ENCODE results near the gene PTPN20. TPM values are rescaled to one million over a fixed set of nuclear protein-coding genes. Genes with fewer than 3 reads are reported as not detected.

Gene PTPN20
- total and polyA plus RNA-seq, 2 of the 8 experiments (the other 6 are each of a cell fraction or from before 2014, with no cell fraction given) = not detected

DNA sequence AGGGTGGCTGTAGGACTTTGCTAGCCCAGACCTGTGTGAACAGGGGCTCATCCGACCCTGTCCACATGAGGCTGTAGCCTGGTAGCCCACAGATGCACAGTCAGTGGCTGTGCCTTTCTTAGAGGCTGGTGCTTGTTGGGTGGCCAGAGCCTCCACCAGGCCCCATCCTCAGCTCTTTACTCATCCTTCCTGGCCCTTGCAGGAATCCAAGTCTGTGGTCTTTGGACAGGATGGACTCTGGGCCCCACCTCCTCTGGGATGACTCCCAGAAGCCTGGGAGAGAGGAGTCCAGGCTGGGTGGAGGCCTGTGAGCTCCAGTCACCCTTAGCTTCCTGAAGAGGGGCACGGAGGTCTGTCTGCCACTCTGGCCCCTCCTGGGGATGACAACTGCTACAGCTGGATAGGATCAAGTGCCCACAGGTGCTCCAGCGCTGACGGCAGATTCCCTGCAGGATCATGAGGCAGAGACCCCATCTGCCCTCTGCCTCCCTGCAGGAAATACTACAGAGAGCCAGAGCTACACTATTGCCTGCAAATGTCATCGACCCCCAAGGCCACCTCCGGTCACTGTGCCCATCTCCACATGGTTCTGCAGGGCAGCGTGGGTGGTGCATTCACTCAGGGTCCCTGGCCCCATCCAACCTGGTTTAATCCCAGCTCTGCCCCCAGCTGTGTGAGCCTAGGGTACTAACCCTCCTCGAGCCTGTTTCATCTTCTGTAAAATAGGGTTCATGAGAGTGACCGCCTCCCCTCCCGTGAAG, 114.5 kb downstream of the PTPN20 start:
- Histone ChIP-seq H3K18ac (ENCODE audit: extremely low read depth, low read length) (no peak overlapping the region), H3K4me2 (ENCODE audit: insufficient read depth in 1 of 2, low read depth in 2 of 2, low read length in 2 of 2) (no peak overlapping the region), H3K27me3 (replicated peaks in 1 of 4; ENCODE audit: control insufficient read depth in 3 of 4, extremely low read depth in 1 of 4, insufficient read depth in 3 of 4, low read length in 3 of 4) (0 out of 7 replicates have a peak, but pooled peaks cover 0 to 2% (median 0%) of the 10 kb centered on the region in 4 experiments), H2BK20ac (ENCODE audit: low read length) (no peak overlapping the region), H3K36me3 (ENCODE audit: control insufficient read depth in 2 of 4, insufficient read depth in 4 of 4, low read length in 3 of 4) (no peaks in the 10 kb centered on the region), H3K4me3 (ENCODE audit: extremely low read depth in 1 of 4, insufficient read depth in 2 of 4, low read depth in 3 of 4, low read length in 4 of 4) (no peak overlapping the region), H4K8ac (ENCODE audit: extremely low read depth, insufficient read depth, low read length) (no peak overlapping the region), H3K9me3 (ENCODE audit: insufficient read depth in 2 of 2, low read depth in 1 of 2, low read length in 1 of 2) (no peaks in the 10 kb centered on the region), H2AFZ (ENCODE audit: low read length) (no peak overlapping the region), H2AK5ac (ENCODE audit: low read depth, low read length) (no peak overlapping the region), H4K20me1 (replicated peaks in 1 of 2; ENCODE audit: control insufficient read depth in 1 of 2, insufficient read depth in 2 of 2, low read length in 2 of 2) (peaks cover 0 to 5% of the 10 kb centered on the region in 2 experiments), H4K91ac (replicated peaks; ENCODE audit: insufficient read length, low read length) (no peak overlapping the region), H3K79me2 (ENCODE audit: control insufficient read depth in 1 of 2, insufficient read depth in 2 of 2, low read length in 2 of 2) (no peaks in the 10 kb centered on the region), H3K4ac (replicated peaks; ENCODE audit: insufficient read length, low read depth, low read length) (no peak overlapping the region), H3K79me1 (ENCODE audit: low read depth, low read length) (no peaks in the 10 kb centered on the region), H2BK5ac (ENCODE audit: low read depth, low read length) (no peak overlapping the region), H3K23ac (ENCODE audit: insufficient read length) (no peak overlapping the region), H3K14ac (ENCODE audit: insufficient read length) (no peak overlapping the region), H4K5ac (ENCODE audit: insufficient read length, low read depth, low read length) (no peak overlapping the region), H3K27ac (ENCODE audit: low read depth, low read length) (no peak overlapping the region), H2BK120ac (replicated peaks; ENCODE audit: low read depth, low read length) (no peak overlapping the region), H2BK15ac (ENCODE audit: low read length) (no peak overlapping the region), H3K9ac (replicated peaks in 1 of 4; ENCODE audit: extremely low read depth in 1 of 4, low read depth in 3 of 4, low read length in 3 of 4) (no peak overlapping the region), H3K4me1 (replicated peaks in 1 of 4; ENCODE audit: control insufficient read depth in 3 of 4, insufficient read depth in 4 of 4, low read length in 3 of 4) (no peaks in the 10 kb centered on the region), H2BK12ac (ENCODE audit: low read depth, low read length) (no peak overlapping the region), H3K56ac (replicated peaks; ENCODE audit: insufficient read length, low read depth, low read length) (no peak overlapping the region), H3K23me2 (ENCODE audit: low read depth, low read length) (peaks cover 6% of the 10 kb centered on the region)
- ChIA-PET POLR2A (ENCODE audit: partially characterized antibody) (no interaction called here), CTCF (ENCODE audit: partially characterized antibody) (interaction anchor here (0.8 to 13.8 kb wide), 19 partner anchors 9 to 315 kb away, joined by 3 to 180 read pairs (median 7); partner anchors contain the start of gene GDF2)
- no peak for TF ChIP-seq BRCA1 (IDR thresholded peaks at IDR 0.05; ENCODE audit: low read depth, low read length)
- FAIRE-seq = no peak
- peak in 1 of 2 experiments; percentile 35 for DNase-seq (ENCODE audit: low read depth in 1 of 2, low spot score in 2 of 2)
- 98% methylated on average over 10 of the region's 10 CpGs; no CpG with 5 or more reads in 1 of the 2 experiments for WGBS, 2 experiments (ENCODE audit: extremely low coverage in 1 of 2, insufficient coverage in 1 of 2, insufficient read length in 1 of 2, insufficient replicate concordance in 2 of 2, low coverage in 1 of 2, low lambda C conversion rate in 2 of 2, missing lambda C conversion rate in 1 of 2)
